ENCODE results near the gene CKAP4.

DNA sequence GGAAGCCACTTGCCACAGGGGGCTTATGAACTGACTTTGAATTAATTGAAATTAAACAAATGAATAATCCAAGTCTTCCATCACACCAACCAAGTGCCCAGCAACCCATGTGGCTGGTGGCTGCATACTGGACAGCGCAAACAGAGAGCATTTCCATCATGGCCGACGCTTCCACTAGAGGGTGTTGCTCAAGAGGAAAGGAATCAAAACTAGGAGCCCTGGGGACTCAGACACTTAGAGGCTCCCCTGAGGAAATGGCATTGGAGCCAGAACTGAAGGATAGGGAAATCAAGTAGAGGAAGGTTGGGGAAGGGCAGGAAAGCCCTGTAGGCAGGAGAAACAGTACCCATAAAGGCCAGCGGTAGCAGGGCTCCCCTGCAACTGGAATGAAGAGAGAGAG is 58.5 kb downstream of the CKAP4 start:
- TF ChIP-seq CTCF (IDR thresholded peaks at IDR 0.05) (no peak), POLR2A (IDR thresholded peaks at IDR 0.05; ENCODE audit: low read length) (no peak), BHLHE40 (IDR thresholded peaks at IDR 0.05; ENCODE audit: low read depth, low read length) (no peak), CEBPB (IDR thresholded peaks at IDR 0.05) (no peak), EP300 (IDR thresholded peaks at IDR 0.05) (no peak), ZNF302 (CRISPR knock-in tag; IDR thresholded peaks at IDR 0.05) (no peak), REST (IDR thresholded peaks at IDR 0.05) (no peak), MAZ (IDR thresholded peaks at IDR 0.05; ENCODE audit: borderline replicate concordance, low read depth, low read length) (no peak), NR3C1 (IDR thresholded peaks at IDR 0.05) (no peak), MAFK (IDR thresholded peaks at IDR 0.05; ENCODE audit: partially characterized antibody) (no peak), MYC (IDR thresholded peaks at IDR 0.05; ENCODE audit: borderline replicate concordance, low read length) (no peak), NPAS2 (CRISPR knock-in tag; IDR thresholded peaks at IDR 0.05; ENCODE audit: borderline replicate concordance) (no peak)
- TF ChIP-seq, protein P1, sequence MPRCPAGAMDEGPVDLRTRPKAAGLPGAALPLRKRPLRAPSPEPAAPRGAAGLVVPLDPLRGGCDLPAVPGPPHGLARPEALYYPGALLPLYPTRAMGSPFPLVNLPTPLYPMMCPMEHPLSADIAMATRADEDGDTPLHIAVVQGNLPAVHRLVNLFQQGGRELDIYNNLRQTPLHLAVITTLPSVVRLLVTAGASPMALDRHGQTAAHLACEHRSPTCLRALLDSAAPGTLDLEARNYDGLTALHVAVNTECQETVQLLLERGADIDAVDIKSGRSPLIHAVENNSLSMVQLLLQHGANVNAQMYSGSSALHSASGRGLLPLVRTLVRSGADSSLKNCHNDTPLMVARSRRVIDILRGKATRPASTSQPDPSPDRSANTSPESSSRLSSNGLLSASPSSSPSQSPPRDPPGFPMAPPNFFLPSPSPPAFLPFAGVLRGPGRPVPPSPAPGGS (IDR thresholded peaks at IDR 0.05): no peak
